ENCODE measurements around the gene TNIK. TPM values are rescaled to one million over a fixed set of nuclear protein-coding genes. Genes with fewer than 3 reads are reported as not detected.
"Not testable (repeated sequence)": the region's sequence is repeated elsewhere in the genome, so short reads cannot be mapped to it uniquely, and the experiment has no call there.

The TNIK gene
- polyA plus RNA-seq, 3 donors from 2014 or later: 4.7 to 28.9 (median 13.7) TPM

DNA sequence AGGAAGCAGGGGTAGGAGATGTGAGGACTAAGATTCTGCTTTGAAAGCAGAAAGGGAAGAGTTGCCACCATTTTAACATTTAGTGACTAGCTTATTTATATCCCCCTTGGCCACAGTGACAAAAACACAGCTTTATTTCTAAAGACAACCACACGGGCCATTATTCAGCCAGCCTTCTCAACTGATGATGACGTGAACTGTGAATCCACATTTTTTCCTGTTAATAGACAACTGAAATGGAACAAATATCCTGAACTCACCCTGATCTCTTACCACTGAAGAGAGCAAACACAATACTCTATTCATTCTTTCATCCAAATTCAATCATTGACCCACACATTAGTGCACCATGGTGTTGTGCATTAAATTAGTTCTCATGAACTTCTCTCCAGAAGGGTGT lies 145.1 kb downstream of the TNIK start:
- no peaks in the 10 kb centered on the region for H3K36me3 Mint-ChIP-seq
- peak overlapping the region in 4 of 6 donors; percentile 3 to 73 (median 48) for H3K27ac Mint-ChIP-seq
- H3K27me3 Mint-ChIP-seq (ENCODE audit: low read depth in 3 of 3): peaks cover 0 to 3% (median 0%) of the 10 kb centered on the region in 3 donors
- H3K9me3 Mint-ChIP-seq: no peaks in the 10 kb centered on the region
- H3K4me3 Mint-ChIP-seq: no peak overlapping the region
- peaks cover 52 to 71% of the 10 kb centered on the region in 2 donors for H3K4me1 Mint-ChIP-seq
- DNase-seq: no peak

- no peaks in the 10 kb centered on the region for H3K36me3 Mint-ChIP-seq
- H3K4me3 Mint-ChIP-seq: no peak overlapping the region
- peak overlapping the region in 4 of 6 donors; percentile 39 to 73 (median 48) for H3K27ac Mint-ChIP-seq
- peaks cover 0 to 3% (median 0%) of the 10 kb centered on the region in 3 donors for H3K27me3 Mint-ChIP-seq (ENCODE audit: low read depth in 3 of 3)
- DNase-seq: no peak
- peaks cover 60 to 72% of the 10 kb centered on the region in 2 donors for H3K4me1 Mint-ChIP-seq
- no peaks in the 10 kb centered on the region for H3K9me3 Mint-ChIP-seq
Measured at GRCh38 chr3:171314341-171314740, 145.9 kb downstream of the TNIK start.

GRCh38 chr3:171313702-171314101 lies 146.5 kb downstream of the TNIK start:
- H3K27ac Mint-ChIP-seq: peak overlapping the region in 3 of 6 donors; percentile 7 to 76 (median 31)
- H3K4me1 Mint-ChIP-seq: peaks cover 66 to 78% of the 10 kb centered on the region in 2 donors
- H3K27me3 Mint-ChIP-seq (ENCODE audit: low read depth in 3 of 3): peaks cover 0 to 3% (median 0%) of the 10 kb centered on the region in 3 donors

DNA sequence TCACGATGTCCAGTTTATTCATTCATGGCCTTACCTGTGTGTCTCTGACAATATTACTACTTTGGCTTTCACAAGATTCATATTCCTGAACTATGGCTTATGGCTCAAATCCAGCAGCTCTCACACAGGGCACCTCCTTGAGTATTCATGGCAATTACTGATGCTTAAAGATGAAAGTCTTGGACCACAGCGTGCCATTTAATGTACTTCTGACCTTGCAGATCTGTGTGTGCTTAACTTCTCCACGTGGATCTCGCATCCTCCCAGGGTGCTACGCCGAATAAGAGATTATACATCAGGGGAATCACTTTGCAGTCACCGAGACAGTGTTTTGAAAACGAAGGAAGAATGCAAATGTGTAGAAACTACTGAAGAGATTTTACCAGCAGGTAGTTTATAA lies 147.5 kb downstream of the TNIK start:
- no peak for DNase-seq
- Mint-ChIP-seq H3K4me1 (peaks cover 75 to 88% of the 10 kb centered on the region in 2 donors), H3K27me3 (ENCODE audit: low read depth in 3 of 3) (peaks cover 0 to 6% (median 0%) of the 10 kb centered on the region in 3 donors), H3K27ac (peak overlapping the region; percentile 31 to 80 (median 70)), H3K4me3 (peak overlapping the region in 4 of 5 donors; percentile 2 to 37 (median 18)), H3K9me3 (no peaks in the 10 kb centered on the region), H3K36me3 (no peaks in the 10 kb centered on the region)

More at GRCh38 chr3:171313702-171314101, 146.5 kb downstream of the TNIK start:
- Mint-ChIP-seq H3K4me3 (no peak overlapping the region), H3K9me3 (no peaks in the 10 kb centered on the region), H3K36me3 (no peaks in the 10 kb centered on the region)
- no peak for DNase-seq

DNA sequence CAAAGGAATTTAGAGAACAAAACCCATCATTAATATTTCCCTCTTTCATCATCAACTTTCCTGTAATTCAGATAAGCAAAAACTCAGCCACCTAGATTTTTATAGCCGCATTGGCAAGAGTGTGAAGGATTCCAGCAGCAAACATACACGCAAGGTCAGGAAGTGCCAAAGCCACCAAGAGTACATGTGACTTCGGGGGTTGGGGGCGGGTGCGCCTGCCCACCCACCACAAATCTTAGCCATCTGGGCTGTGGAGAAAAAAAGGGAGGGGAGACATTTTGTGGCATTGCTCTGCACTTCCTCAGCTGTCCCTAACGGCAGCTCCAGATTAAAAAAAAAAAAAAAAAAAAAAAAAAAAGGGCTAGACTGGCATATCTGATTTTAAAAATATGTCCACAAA lies 148.4 kb downstream of the TNIK start:
- H3K27ac Mint-ChIP-seq: peak overlapping the region; percentile 47 to 88 (median 62)
- no peaks in the 10 kb centered on the region for H3K9me3 Mint-ChIP-seq
- H3K4me1 Mint-ChIP-seq: peaks cover 80 to 97% of the 10 kb centered on the region in 2 donors
- H3K36me3 Mint-ChIP-seq: no peaks in the 10 kb centered on the region
- peaks cover 0 to 6% (median 0%) of the 10 kb centered on the region in 3 donors for H3K27me3 Mint-ChIP-seq (ENCODE audit: low read depth in 3 of 3)
- DNase-seq: peak; percentile 16 to 32 (median 31)
- peak overlapping the region; percentile 14 to 65 (median 49) for H3K4me3 Mint-ChIP-seq

- no peaks in the 10 kb centered on the region for H3K36me3 Mint-ChIP-seq
- H3K27me3 Mint-ChIP-seq (ENCODE audit: low read depth in 3 of 3): peaks cover 0 to 9% (median 0%) of the 10 kb centered on the region in 3 donors
- H3K4me1 Mint-ChIP-seq: peaks cover 85 to 100% of the 10 kb centered on the region in 2 donors
- H3K4me3 Mint-ChIP-seq: peak overlapping the region in 3 of 5 donors; percentile 19 to 30 (median 30)
- H3K27ac Mint-ChIP-seq: peak overlapping the region in 4 of 6 donors; percentile 5 to 57 (median 28)
- no peaks in the 10 kb centered on the region for H3K9me3 Mint-ChIP-seq
- DNase-seq: no peak
Measured at GRCh38 chr3:171309906-171310359, 150.3 kb downstream of the TNIK start.

DNA sequence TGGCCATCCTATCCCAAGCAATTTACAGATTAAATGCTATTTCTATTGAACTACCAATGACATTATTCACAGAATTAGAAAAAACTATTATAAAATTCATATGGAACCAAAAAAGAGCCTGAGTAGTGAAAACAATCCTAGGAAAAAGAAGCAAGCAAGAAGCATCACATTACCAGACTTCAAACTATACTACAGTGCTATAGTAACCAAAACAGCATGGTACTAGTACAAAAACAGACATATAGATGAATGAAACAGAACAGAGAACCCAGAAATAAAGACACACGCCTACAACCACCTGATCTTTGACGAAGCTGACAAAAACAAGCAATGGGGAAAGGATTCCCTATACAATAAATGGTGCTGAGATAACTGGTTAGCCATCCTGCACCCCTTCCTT lies 152.2 kb downstream of the TNIK start:
- H3K27me3 Mint-ChIP-seq (ENCODE audit: low read depth in 3 of 3): peaks cover 0 to 9% (median 0%) of the 10 kb centered on the region in 3 donors
- peak overlapping the region in 1 of 6 donors; percentile 68 for H3K27ac Mint-ChIP-seq
- peak overlapping the region in 1 of 5 donors; percentile 45 for H3K4me3 Mint-ChIP-seq
- no peak for DNase-seq
- H3K9me3 Mint-ChIP-seq: no peaks in the 10 kb centered on the region
- peaks cover 81 to 100% of the 10 kb centered on the region in 2 donors for H3K4me1 Mint-ChIP-seq
- H3K36me3 Mint-ChIP-seq: no peaks in the 10 kb centered on the region

GRCh38 chr3:171307046-171307585 lies 153.1 kb downstream of the TNIK start:
- H3K9me3 Mint-ChIP-seq: no peaks in the 10 kb centered on the region
- DNase-seq: no peak
- peaks cover 74 to 99% of the 10 kb centered on the region in 2 donors for H3K4me1 Mint-ChIP-seq
- H3K36me3 Mint-ChIP-seq: no peaks in the 10 kb centered on the region
- no peak overlapping the region for H3K4me3 Mint-ChIP-seq
- peak overlapping the region in 2 of 6 donors; percentile 24 to 55 for H3K27ac Mint-ChIP-seq
- peaks cover 0 to 9% (median 0%) of the 10 kb centered on the region in 3 donors for H3K27me3 Mint-ChIP-seq (ENCODE audit: low read depth in 3 of 3)

GRCh38 chr3:171306631-171307030 lies 153.6 kb downstream of the TNIK start:
- Mint-ChIP-seq H3K4me3 (no peak overlapping the region), H3K36me3 (no peaks in the 10 kb centered on the region), H3K27me3 (ENCODE audit: low read depth in 3 of 3) (peaks cover 0 to 6% (median 0%) of the 10 kb centered on the region in 3 donors), H3K9me3 (no peaks in the 10 kb centered on the region), H3K27ac (no peak overlapping the region), H3K4me1 (peaks cover 74 to 99% of the 10 kb centered on the region in 2 donors)
- DNase-seq: no peak

- not testable (repeated sequence) for H3K36me3 Mint-ChIP-seq; H3K9me3 Mint-ChIP-seq; H3K27me3 Mint-ChIP-seq (ENCODE audit: low read depth in 3 of 3); DNase-seq
- H3K4me3 Mint-ChIP-seq: peak overlapping the region in 1 of 5 donors; percentile 15
- peak overlapping the region in 1 of 6 donors; percentile 19 for H3K27ac Mint-ChIP-seq
- H3K4me1 Mint-ChIP-seq: peaks cover 70 to 96% of the 10 kb centered on the region in 2 donors
Measured at GRCh38 chr3:171305823-171306222, 154.4 kb downstream of the TNIK start.

GRCh38 chr3:171304498-171304897 lies 155.7 kb downstream of the TNIK start:
- not testable (repeated sequence) for H3K27ac Mint-ChIP-seq; H3K4me3 Mint-ChIP-seq; H3K9me3 Mint-ChIP-seq; H3K36me3 Mint-ChIP-seq; H3K27me3 Mint-ChIP-seq (ENCODE audit: low read depth in 3 of 3); DNase-seq
- peaks cover 66 to 96% of the 10 kb centered on the region in 2 donors for H3K4me1 Mint-ChIP-seq

GRCh38 chr3:171304017-171304416 lies 156.2 kb downstream of the TNIK start:
- not testable (repeated sequence) for DNase-seq; H3K27me3 Mint-ChIP-seq (ENCODE audit: low read depth in 3 of 3); H3K36me3 Mint-ChIP-seq; H3K27ac Mint-ChIP-seq; H3K9me3 Mint-ChIP-seq
- Mint-ChIP-seq H3K4me3 (peak overlapping the region in 1 of 5 donors; percentile 54), H3K4me1 (peaks cover 62 to 96% of the 10 kb centered on the region in 2 donors)

DNA sequence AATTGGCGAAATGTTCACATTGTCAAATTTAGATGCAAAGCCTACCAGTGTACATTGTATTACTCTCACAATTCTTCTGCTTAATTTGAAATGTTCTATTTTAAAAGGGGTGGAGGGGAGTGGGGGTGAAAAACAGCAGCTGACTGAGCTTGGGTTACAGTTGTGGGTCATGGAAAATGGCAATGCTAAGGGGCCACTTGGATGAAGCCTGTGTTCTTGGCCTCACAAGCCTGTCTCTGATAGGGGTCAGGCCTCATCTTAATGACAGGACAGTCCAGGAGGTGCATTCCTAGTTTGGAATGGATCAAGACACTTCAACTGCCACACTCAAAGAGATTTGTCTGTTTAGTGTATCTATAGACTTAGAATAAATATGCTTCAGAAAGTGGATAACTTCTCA lies 158.2 kb downstream of the TNIK start:
- H3K27ac Mint-ChIP-seq: no peak overlapping the region
- peaks cover 0 to 2% (median 0%) of the 10 kb centered on the region in 3 donors for H3K27me3 Mint-ChIP-seq (ENCODE audit: low read depth in 3 of 3)
- H3K36me3 Mint-ChIP-seq: peaks cover 8 to 10% (median 10%) of the 10 kb centered on the region in 3 donors
- H3K4me1 Mint-ChIP-seq: peaks cover 50 to 90% of the 10 kb centered on the region in 2 donors
- H3K4me3 Mint-ChIP-seq: no peak overlapping the region
- no peak for DNase-seq
- H3K9me3 Mint-ChIP-seq: no peaks in the 10 kb centered on the region

GRCh38 chr3:171301002-171301401 lies 159.2 kb downstream of the TNIK start:
- no peak for DNase-seq
- Mint-ChIP-seq H3K4me3 (no peak overlapping the region), H3K27ac (no peak overlapping the region), H3K36me3 (peaks cover 8 to 10% (median 10%) of the 10 kb centered on the region in 3 donors), H3K27me3 (ENCODE audit: low read depth in 3 of 3) (peaks cover 0 to 2% (median 0%) of the 10 kb centered on the region in 3 donors), H3K9me3 (no peaks in the 10 kb centered on the region), H3K4me1 (peaks cover 51 to 90% of the 10 kb centered on the region in 2 donors)
